Measurements from ENCODE around the gene UBASH3A.

Gene UBASH3A

GRCh38 chr21:42375506-42375905, 28.2 kb upstream of the UBASH3A start:
- TF ChIP-seq RAD21 (IDR thresholded peaks at IDR 0.05; ENCODE audit: low read depth) (no peak), NFIC (IDR thresholded peaks at IDR 0.05) (no peak), TEAD4 (IDR thresholded peaks at IDR 0.05) (no peak), CEBPB (IDR thresholded peaks at IDR 0.05) (no peak), TAF1 (IDR thresholded peaks at IDR 0.05; ENCODE audit: low read depth) (no peak), TCF12 (IDR thresholded peaks at IDR 0.05; ENCODE audit: low read depth) (no peak), USF1 (IDR thresholded peaks at IDR 0.05) (no peak), ZBTB7A (IDR thresholded peaks at IDR 0.05; ENCODE audit: low read depth) (no peak), YY1 (IDR thresholded peaks at IDR 0.05; ENCODE audit: low read depth) (no peak), FOXM1 (IDR thresholded peaks at IDR 0.05; ENCODE audit: borderline replicate concordance, low read depth) (no peak), EGR1 (IDR thresholded peaks at IDR 0.05) (no peak), EP300 (IDR thresholded peaks at IDR 0.05; ENCODE audit: borderline replicate concordance) (no peak), CREB1 (IDR thresholded peaks at IDR 0.05; ENCODE audit: low read depth) (no peak), MAX (IDR thresholded peaks at IDR 0.05) (no peak)
- TF ChIP-seq, protein P1, sequence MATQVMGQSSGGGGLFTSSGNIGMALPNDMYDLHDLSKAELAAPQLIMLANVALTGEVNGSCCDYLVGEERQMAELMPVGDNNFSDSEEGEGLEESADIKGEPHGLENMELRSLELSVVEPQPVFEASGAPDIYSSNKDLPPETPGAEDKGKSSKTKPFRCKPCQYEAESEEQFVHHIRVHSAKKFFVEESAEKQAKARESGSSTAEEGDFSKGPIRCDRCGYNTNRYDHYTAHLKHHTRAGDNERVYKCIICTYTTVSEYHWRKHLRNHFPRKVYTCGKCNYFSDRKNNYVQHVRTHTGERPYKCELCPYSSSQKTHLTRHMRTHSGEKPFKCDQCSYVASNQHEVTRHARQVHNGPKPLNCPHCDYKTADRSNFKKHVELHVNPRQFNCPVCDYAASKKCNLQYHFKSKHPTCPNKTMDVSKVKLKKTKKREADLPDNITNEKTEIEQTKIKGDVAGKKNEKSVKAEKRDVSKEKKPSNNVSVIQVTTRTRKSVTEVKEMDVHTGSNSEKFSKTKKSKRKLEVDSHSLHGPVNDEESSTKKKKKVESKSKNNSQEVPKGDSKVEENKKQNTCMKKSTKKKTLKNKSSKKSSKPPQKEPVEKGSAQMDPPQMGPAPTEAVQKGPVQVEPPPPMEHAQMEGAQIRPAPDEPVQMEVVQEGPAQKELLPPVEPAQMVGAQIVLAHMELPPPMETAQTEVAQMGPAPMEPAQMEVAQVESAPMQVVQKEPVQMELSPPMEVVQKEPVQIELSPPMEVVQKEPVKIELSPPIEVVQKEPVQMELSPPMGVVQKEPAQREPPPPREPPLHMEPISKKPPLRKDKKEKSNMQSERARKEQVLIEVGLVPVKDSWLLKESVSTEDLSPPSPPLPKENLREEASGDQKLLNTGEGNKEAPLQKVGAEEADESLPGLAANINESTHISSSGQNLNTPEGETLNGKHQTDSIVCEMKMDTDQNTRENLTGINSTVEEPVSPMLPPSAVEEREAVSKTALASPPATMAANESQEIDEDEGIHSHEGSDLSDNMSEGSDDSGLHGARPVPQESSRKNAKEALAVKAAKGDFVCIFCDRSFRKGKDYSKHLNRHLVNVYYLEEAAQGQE (IDR thresholded peaks at IDR 0.05; ENCODE audit: low read depth) = no peak

DNA sequence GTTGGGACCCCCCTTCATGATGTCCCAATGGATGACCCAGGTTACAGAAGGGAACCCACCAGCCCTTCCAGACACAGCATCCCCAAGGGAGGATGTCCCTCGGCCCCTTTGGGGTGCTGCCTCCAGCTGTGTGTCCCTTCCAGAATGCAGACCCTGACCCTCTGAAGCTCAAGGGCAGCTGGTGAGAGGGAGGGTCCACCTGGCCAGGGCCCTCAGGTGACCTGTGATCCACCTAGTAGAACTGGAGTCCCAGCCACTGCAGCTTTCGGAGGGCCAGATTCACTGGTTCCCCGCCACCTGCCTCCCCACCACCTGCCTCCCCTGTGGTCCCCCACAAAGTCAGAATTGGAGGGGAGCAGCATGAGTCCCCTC, 27.8 kb upstream of the UBASH3A start:
- no peak for TF ChIP-seq EP300 (IDR thresholded peaks at IDR 0.05; ENCODE audit: borderline replicate concordance)
- no peak for TF ChIP-seq TEAD4 (IDR thresholded peaks at IDR 0.05)
- TF ChIP-seq MAX (IDR thresholded peaks at IDR 0.05) = no peak
- TF ChIP-seq TAF1 (IDR thresholded peaks at IDR 0.05; ENCODE audit: low read depth) = no peak
- TF ChIP-seq TCF12 (IDR thresholded peaks at IDR 0.05; ENCODE audit: low read depth) = no peak
- no peak for TF ChIP-seq CEBPB (IDR thresholded peaks at IDR 0.05)
- TF ChIP-seq RAD21 (IDR thresholded peaks at IDR 0.05; ENCODE audit: low read depth) = no peak
- TF ChIP-seq USF1 (IDR thresholded peaks at IDR 0.05) = no peak
- TF ChIP-seq CREB1 (IDR thresholded peaks at IDR 0.05; ENCODE audit: low read depth) = no peak
- TF ChIP-seq FOXM1 (IDR thresholded peaks at IDR 0.05; ENCODE audit: borderline replicate concordance, low read depth) = no peak
- TF ChIP-seq NFIC (IDR thresholded peaks at IDR 0.05) = no peak
- no peak for TF ChIP-seq ZBTB7A (IDR thresholded peaks at IDR 0.05; ENCODE audit: low read depth)
- TF ChIP-seq YY1 (IDR thresholded peaks at IDR 0.05; ENCODE audit: low read depth) = no peak
- TF ChIP-seq, protein P1 (IDR thresholded peaks at IDR 0.05; ENCODE audit: low read depth) = no peak
- no peak for TF ChIP-seq EGR1 (IDR thresholded peaks at IDR 0.05)

DNA sequence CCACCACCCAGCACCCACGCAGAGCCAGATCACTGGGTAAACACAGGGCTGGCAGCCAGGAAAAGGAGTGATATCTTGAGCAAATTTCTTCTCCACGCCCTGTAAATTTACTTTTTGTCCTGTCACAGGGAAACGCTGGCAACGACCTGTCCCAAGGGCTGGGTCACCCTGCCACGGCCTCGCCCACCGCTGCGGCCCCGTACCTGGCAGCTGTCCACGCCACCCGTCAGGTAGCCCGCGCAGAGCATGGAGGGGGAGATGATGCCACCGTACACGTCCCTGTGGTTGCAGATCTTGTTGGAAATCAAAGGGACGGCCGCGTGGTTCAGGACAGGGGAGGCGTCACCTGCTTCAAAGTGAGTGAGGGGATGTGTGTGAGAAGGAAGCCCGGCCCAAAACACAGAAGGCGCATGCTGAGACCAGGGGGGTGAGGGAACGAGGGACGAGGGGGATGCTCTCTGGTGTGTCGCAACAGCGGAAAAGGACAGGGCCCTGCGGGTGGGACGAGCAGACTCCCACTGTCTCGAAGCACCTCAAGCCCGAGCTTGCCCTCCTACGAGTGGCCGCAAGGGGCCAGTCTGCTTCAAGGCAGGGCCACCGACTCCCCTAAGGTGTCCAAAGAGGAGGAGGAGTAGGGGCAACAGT, 27.2 kb upstream of the UBASH3A start:
- TF ChIP-seq YY1 (IDR thresholded peaks at IDR 0.05; ENCODE audit: low read depth) (no peak), TCF12 (IDR thresholded peaks at IDR 0.05; ENCODE audit: low read depth) (no peak), TAF1 (IDR thresholded peaks at IDR 0.05; ENCODE audit: low read depth) (no peak), TEAD4 (IDR thresholded peaks at IDR 0.05) (no peak), CEBPB (IDR thresholded peaks at IDR 0.05) (no peak), EP300 (IDR thresholded peaks at IDR 0.05; ENCODE audit: borderline replicate concordance) (no peak)

DNA sequence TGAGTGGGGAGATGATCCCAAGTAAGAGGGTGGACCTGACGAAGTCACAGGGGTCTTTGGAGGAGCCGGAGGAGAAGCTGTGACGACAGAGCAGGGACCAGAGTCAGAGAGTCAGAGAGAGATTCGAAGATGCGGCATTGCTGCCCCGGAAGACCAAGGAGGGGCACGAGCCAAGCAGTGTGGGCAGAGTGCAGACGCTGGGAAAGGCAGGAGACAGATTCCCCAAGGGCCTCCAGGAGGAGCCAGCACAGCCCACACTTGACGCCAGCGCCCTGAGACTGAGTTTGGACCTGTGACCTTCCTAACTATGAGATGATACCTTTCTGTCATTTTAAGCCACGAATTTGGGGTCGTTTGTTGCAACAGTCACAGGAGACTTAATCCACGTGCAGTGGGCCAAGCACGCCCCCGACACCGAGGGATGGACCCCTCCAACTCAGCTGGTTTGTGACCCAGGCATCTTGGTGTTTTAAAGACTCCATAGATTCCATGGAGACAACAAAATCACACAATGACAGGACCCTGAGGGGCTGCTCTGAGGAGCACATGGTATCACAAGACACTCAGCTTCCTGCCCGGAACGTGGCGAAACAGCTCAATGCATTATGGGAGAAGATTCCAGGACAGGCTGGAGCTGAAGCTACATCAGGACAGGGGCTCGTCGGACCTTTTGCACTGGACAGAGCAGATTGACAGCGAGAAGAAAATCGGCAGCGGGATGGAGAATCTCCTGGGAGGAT, 26.3 kb upstream of the UBASH3A start:
- TF ChIP-seq EGR1 (IDR thresholded peaks at IDR 0.05) (no peak), CEBPB (IDR thresholded peaks at IDR 0.05) (no peak), TEAD4 (IDR thresholded peaks at IDR 0.05) (no peak), EP300 (IDR thresholded peaks at IDR 0.05; ENCODE audit: borderline replicate concordance) (no peak), YY1 (IDR thresholded peaks at IDR 0.05; ENCODE audit: low read depth) (no peak), CREB1 (IDR thresholded peaks at IDR 0.05; ENCODE audit: low read depth) (no peak), MAX (IDR thresholded peaks at IDR 0.05) (no peak), USF1 (IDR thresholded peaks at IDR 0.05) (no peak), TCF12 (IDR thresholded peaks at IDR 0.05; ENCODE audit: low read depth) (no peak), NFIC (IDR thresholded peaks at IDR 0.05) (no peak), TAF1 (IDR thresholded peaks at IDR 0.05; ENCODE audit: low read depth) (no peak), ZBTB7A (IDR thresholded peaks at IDR 0.05; ENCODE audit: low read depth) (no peak), FOXM1 (IDR thresholded peaks at IDR 0.05; ENCODE audit: borderline replicate concordance, low read depth) (no peak)
- TF ChIP-seq, protein P1 (IDR thresholded peaks at IDR 0.05; ENCODE audit: low read depth) = no peak
